Renal cortex interstitium (tissue), 11 donors: ENCODE data around the gene NKD1. TPM values are rescaled to one million over a fixed set of nuclear protein-coding genes. Genes with fewer than 3 reads are reported as not detected.

Experiments
- DNase-seq, 11 donors: peaks; one replicate each; pipeline ENCODE4 v3.0.0-alpha.2; 2013; ENCODE audit warnings: low read depth in 9 of 11, low spot score in 4 of 11; ENCODE audit errors: extremely low read depth in 1 of 11
- polyA plus RNA-seq, 3 donors: library from polyadenylated mRNA; unstranded; fragments of 120-200 nt; gene quantifications; one replicate each; pipeline ENCODE4 v1.2.1, GENCODE V29; 2013; ENCODE audit not compliant: insufficient read length in 3 of 3

The NKD1 gene
- polyA plus RNA-seq, 3 donors = 10.6 to 13.5 (median 11.8) TPM

DNA sequence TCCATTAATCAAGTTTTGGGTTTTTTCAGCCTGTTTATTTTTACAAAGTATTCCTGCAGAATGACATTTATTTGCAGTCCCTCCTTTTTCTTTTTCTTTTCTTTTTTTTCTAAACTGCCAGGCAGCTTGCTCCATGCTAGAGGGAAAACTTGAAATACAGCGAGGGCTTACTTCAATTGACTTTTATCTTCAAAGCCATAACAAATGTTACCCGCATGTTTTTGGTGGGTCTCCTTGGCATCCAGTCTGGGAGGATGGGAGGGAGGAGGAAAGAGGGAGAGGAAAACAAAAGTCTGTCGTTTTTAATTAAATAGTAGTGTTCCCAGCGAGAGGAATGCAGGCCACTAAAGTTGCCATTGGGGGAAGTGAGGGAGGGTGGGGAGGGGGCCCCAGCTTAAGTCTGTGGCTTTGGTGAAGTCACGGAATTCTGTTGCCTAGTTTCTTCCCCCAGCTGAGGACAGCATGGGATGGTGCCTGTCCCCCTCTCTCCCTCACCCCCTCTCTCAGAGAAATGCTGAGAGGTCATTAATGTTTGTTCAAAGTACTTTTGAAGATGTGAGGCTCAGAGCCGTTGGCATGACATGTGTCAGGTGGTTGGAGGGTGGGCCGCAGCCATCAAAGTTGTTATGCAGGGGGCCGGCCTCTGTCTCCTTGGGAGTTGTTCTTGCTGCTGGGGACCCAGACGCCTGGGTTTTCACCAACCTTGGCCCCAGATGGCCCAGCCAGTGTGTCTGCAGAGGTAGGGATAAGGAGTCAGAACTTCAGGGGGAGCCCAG lies 2.9 kb downstream of the NKD1 start:
- no peak for DNase-seq

DNA sequence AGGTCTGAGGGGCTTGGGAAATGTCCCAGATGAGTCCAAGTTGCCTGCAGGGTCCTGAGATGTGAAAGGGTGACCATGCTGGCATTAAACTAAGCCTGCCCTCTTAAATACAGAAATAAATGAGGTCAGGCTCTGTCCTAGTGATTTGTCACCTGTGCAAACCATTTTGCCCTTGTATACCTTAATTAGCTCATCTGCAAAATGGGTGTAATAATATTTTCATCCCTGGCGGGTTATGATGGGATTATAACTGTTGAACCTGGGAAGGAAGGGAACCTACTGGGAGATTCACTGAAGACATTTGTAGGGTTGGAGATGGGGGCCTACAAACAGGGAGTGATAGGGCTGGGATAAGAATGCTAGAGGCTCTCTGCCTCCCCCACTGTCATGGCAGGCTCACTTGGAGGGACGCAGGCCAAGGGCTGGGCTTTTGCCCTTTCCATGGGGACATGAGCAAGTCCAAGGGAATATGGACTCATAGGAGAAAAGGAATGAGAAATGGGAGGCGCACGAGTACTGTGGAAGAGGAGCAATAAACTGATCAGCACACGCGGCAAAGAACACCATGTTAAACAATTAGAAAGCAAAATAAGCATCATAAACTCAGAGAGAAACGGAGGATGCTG lies 4.4 kb downstream of the NKD1 start:
- DNase-seq = no peak

DNA sequence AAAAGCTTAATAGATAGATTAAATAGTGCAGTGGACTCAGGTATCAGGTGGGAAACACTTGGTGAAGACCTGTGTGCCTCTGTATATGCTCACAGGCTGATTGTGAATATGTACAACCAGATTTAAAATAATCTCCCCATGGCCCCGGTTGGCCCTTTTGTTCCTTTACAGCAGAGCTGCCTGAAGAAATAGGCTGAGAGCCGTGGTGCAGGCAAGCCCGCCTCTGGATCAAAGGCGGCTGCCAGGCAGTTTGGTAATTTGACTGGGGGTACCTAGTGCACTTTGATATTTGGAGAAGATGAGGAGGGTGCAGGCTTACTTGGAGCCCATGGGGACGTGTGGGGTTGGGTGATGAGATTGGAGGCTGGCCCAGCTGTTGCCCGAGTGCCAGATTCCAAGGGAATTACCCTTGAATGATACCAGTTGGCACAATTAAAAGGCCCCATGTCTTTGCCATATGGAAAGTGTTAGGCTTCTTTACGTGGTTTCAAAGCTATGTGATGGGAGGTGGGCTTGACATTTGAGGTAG lies 5.0 kb downstream of the NKD1 start:
- no peak for DNase-seq

DNA sequence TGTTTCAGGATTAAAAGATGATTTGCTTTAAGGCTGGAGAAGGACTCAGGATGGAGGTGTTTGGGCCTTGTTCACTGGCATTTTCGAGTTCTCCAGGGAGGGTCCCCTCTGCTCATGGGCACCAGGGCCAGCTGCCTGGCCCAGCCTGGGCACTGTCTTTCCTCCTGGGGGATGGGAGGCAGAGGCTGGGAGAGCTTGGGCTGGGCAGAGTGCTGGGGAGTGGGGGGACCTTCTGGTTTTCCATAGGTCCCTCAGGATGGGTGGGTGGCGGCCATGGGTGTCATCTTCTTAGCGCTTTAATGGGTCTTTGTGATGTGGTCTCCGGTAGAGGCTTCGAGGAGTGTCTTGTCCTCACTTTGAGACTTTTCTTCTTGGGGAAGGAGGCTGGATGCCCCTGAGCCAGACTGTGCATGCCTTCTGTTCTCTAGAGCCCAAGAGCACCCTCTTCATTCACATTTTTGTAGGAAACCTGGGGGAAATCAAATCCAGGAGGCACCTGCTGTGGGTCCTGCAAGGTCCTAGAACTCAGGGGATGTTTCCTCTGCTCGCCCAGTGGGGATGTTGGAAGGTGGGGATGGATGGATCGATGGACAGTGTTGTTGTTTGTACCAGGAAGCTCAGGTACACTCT lies 5.7 kb downstream of the NKD1 start:
- DNase-seq = no peak

DNA sequence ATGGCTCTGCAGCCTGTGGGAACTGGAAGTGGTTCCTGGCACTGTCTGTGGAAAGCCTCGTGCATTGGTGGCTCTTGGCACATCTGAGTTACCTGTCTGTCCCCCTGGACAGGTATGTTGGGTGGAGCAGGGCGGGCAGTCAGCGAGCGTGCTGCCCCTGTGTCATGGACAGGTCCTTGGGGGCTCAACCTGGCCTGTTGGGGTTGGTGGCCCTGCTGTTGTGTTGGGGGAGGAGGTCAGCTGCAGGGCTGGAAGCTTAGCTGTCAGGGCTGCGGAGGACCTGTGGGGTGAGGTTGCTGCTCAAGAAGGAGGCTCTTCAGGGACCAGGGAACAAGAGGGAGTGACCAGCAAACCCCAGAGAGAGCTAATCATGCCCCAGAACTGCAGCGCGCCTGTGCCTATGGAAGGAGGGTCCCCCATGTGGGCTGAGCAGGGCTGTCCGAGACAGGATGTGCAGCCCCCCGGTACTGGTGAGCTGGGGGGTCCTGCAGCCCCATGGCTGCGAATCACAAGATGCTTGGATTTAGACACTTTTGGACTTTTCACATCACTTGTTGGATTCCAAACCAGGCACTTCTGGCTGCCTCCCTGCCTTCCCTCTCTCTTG lies 7.2 kb downstream of the NKD1 start:
- no peak for DNase-seq

DNA sequence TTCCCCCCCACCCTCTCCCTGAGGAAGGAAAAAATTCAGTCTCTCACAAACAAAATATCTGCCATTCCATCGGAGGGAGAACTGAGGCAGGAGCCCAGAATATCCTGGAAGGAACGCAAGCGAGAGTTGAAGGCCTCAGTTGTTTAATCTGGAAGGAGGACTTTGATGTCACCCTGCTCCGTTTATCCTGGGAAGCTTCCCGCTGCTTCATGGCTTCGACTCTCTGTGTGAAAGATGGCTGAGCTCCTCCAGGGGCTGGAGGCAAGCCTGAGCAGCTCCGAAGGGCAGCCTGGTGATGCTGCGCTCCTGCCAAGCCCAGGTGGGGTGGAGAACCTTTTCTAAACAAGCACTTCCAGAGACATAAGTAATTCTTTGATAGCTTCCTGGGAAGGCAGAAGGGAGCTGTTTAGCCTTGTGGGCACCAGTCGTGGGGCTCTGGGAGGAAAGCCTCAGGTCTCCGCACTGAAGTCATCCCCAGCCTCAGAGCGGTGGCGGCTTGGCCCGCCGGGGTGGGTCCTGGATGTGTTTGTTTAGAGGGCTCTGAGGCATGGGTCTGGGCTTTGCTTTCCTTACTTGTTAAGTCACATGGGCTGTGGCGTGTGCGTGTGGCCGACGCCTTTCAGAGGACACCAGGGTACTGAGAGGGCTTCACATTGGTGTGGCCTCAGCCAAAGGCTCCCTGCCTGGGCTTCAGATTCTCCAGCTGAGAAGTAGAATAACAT lies 7.9 kb downstream of the NKD1 start:
- no peak for DNase-seq

DNA sequence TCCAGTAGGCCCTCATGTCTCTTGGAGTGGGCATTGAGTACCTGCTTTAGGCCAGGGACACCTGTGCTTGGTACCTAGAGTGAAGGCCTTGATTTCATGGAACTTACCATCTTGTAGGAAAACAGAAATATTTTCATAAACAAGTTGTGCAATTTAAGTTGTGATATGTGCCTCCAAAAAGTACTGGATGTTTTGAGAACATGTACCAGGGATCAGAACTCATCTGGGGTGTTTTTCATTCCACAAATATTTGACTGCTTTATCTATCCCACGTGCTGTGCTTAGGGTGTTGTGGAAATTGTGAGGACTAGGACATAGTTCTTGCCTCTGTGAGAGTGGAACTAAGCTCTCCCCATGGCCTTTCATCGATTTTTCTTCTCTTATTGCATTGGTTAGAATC lies 8.8 kb downstream of the NKD1 start:
- DNase-seq = no peak

DNA sequence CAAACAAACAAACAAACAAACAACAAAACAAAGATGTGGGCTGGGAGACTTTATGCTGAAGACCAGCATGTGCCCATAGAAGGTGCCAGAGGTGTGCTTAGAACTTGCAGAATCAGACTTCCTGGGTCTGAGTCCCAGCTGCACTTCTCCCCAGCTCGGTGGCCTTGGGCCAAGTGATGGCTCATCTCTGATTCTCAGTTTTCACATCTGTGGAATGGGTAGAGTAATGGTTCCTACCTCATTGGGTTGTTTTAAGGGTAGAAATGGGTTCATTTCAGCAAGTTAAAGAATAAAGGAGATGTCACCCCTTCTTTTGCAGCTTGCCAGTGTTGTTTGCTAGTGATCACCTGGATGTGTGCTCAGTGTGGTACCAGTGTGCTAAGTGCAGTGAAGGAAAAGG lies 10.7 kb downstream of the NKD1 start:
- DNase-seq = no peak

DNA sequence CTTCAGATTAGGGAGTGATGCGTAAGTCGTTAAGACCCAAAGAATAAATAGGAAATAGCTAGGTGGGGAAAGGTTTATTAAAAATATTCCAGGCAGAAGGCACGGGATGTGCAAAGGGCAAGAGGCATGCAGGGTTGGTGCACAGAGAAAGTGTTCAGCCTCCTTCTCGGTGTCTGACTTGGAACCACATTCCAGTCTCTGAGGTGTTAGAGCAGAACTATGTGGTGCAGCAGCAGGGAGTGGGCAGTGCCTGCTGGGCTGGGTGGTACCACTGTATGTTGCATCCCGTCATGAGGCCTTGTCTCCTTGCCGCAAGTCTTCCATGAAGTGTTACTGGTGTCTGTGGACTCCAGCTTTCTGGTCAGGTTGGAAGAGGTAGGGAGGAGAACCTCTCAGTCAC lies 11.1 kb downstream of the NKD1 start:
- DNase-seq = no peak

- DNase-seq = no peak
Observed at GRCh38 chr16:50559804-50560514, 11.8 kb downstream of the NKD1 start.

DNA sequence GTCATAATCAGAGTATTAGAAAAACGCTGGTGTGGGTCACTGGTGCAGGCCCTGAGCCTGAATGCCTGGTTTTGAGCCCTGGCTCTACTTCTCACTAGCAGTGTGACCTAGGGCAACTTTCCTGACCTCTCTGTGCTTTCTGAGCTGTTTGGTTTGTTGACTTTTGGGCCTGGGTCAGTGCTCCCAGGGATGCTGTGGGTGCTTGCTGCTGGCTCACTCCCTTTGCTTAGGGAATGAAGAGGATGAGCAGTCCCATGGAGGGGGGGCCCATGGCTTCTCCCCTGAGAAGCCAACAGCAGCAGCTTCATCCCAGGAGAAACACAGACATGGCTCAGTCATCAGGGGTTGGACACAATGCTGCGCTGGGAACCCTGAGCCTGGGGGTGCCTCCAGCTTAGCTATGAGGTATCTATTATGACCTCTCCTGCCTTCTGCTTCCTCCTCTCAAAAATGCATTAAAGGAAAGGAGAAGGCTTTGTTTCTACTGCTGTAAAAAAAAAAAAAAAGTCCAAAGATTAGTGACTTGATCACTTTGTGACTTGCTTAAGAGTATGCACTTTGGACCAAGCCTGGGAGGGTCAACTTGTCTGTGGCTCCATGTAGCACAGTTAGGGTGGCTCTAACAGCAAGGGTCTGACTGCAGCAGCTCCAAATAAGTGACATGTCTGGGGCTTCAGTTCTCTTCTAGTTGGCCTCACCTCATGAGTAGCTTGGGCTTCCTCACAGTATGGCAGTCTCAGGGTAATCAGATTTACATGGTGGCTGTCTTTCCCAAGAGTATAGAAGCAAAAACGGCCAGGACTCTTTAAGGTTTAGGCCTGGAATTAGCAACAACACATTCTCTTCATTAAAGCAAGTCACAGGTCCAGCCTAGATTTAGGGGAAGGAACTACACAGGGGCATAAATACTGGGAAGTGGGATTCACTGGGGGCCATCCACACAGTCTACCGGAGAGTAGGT lies 13.0 kb downstream of the NKD1 start:
- DNase-seq = no peak

DNA sequence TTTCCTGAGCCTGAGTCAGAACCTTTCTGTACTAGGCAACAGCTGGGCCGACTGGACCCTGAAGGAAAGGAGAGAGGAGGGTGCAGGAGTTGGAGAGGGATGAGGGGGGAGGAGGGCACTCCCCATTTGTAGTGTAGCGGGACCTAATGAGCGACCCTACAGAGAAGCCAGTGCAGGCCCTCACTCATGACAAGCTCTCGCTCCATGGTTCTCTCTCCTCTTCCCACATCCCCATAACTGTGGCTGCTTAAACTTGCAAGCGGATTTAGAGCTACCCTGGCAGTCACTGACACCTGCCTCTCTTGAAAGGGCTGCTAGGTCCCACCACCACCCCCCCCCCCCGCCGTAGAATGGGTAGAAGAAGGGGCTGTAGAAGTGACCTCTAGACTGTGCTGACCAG lies 14.5 kb downstream of the NKD1 start:
- no peak for DNase-seq

DNA sequence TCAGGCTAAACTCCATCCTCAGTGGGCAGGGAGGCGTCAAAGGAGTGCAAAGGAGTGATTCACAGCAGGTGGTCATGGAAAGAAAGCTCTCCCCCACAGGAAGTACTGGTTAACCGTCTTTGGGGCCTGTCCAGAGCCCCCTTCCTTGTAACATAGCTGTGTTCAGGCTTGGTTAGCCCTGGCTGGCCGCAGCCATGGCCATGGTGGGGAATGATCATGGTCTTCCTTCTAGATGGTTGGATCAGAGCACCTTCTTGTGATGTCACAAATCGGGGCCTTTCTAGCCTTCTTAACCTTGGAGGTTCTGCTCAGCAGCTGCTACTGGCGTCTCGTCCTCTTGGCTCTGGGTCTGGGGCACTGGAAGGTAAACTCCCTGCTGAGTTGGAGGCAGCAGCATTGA lies 15.8 kb downstream of the NKD1 start:
- no peak for DNase-seq

DNA sequence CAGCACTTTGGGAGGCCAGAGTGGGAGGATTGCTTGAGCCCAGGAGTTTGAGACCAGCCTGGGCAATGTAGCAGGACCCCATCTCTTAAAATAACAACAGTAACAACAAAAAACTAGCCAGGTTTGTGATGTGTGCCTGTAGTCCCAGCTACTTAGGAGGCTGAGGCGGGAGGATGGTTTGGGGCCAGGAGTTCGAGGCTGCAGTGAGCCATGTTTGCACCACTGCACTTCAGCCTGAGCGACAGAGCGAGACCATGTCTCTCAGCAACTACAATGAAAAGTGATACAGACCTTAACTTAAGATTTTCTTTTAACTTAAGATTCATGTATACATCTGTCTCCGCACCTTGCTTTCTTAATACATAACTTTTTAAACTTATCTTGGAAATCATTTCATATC lies 17.2 kb downstream of the NKD1 start:
- no peak for DNase-seq

GRCh38 chr16:50566014-50566962 lies 18.1 kb downstream of the NKD1 start:
- DNase-seq = no peak

- no peak for DNase-seq
Observed at GRCh38 chr16:50567651-50568050, 19.5 kb downstream of the NKD1 start.
